Measurements from ENCODE around the gene SEPTIN10.

The SEPTIN10 gene

GRCh38 chr2:109635426-109636304 lies 21.9 kb upstream of the SEPTIN10 start:
- Histone ChIP-seq H3K9me3 (ENCODE audit: insufficient read depth, low read depth, low read length) (no peaks in the 10 kb centered on the region), H3K4me1 (ENCODE audit: insufficient read depth, low read length, poor library complexity, severe bottlenecking) (no peaks in the 10 kb centered on the region), H2AFZ (ENCODE audit: low read length) (no peak overlapping the region), H3K27me3 (ENCODE audit: insufficient read depth, low read length, poor library complexity, severe bottlenecking) (no peaks in the 10 kb centered on the region), H3F3A (ENCODE audit: low read depth) (no peaks in the 10 kb centered on the region), H3K4me2 (ENCODE audit: low read depth, low read length, poor library complexity, severe bottlenecking) (no peak overlapping the region), H3K9me2 (replicated peaks; ENCODE audit: low read depth, low read length) (no peaks in the 10 kb centered on the region), H3K9ac (ENCODE audit: low read depth, low read length, poor library complexity, severe bottlenecking) (no peak overlapping the region), H3K4me3 (ENCODE audit: low read length, poor library complexity, severe bottlenecking) (no peak overlapping the region), H4K20me1 (ENCODE audit: insufficient read depth, low read length, poor library complexity, severe bottlenecking) (no peaks in the 10 kb centered on the region), H3K36me3 (ENCODE audit: insufficient read depth, low read length) (no peaks in the 10 kb centered on the region), H3K79me2 (ENCODE audit: insufficient read depth, low read length) (no peaks in the 10 kb centered on the region)
- TF ChIP-seq, protein P1, sequence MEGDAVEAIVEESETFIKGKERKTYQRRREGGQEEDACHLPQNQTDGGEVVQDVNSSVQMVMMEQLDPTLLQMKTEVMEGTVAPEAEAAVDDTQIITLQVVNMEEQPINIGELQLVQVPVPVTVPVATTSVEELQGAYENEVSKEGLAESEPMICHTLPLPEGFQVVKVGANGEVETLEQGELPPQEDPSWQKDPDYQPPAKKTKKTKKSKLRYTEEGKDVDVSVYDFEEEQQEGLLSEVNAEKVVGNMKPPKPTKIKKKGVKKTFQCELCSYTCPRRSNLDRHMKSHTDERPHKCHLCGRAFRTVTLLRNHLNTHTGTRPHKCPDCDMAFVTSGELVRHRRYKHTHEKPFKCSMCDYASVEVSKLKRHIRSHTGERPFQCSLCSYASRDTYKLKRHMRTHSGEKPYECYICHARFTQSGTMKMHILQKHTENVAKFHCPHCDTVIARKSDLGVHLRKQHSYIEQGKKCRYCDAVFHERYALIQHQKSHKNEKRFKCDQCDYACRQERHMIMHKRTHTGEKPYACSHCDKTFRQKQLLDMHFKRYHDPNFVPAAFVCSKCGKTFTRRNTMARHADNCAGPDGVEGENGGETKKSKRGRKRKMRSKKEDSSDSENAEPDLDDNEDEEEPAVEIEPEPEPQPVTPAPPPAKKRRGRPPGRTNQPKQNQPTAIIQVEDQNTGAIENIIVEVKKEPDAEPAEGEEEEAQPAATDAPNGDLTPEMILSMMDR (conservative IDR thresholded peaks at IDR 0.05; ENCODE audit: low read length), result no peak
- no peak for TF ChIP-seq EZH2phosphoT487 (IDR thresholded peaks at IDR 0.05; ENCODE audit: borderline replicate concordance)

DNA sequence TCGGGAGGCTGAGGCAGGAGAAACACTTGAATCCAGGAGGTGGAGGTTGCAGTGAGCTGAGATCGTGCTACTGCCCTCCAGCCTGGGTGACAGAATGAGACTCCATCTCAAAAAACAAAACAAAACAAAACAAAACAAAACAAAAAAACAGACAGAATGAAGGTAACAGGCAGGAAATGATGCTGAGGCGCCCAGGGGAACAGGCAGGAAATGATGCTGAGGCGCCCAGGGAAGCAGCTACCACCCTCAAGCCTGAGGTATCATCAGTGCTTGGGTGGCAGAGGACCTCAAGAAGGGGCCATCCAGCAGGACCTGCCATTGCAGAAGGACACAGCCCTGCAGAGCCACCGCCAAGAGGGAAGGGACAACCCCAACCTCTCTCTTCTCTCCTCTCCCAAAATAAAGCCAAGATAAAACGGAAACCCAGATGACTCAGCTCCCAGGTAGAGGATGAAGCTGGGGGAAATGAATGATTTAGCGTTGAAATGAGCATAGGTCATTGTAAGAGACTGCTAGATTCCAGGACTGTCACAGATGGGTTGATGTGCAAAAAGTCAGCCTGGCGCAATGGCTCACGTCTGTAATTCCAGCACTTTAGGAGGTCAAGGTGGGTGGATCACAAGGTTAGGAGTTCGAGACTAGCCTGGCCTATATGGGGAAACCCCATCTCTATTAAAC lies 19.7 kb upstream of the SEPTIN10 start:
- TF ChIP-seq, protein P1 (conservative IDR thresholded peaks at IDR 0.05; ENCODE audit: low read length), result no peak
- TF ChIP-seq EZH2phosphoT487 (IDR thresholded peaks at IDR 0.05; ENCODE audit: borderline replicate concordance), result no peak
- no peak overlapping the region for H2AFZ ChIP-seq (ENCODE audit: low read length)
- no peak overlapping the region for H3K4me2 ChIP-seq (ENCODE audit: low read depth, low read length, poor library complexity, severe bottlenecking)

DNA sequence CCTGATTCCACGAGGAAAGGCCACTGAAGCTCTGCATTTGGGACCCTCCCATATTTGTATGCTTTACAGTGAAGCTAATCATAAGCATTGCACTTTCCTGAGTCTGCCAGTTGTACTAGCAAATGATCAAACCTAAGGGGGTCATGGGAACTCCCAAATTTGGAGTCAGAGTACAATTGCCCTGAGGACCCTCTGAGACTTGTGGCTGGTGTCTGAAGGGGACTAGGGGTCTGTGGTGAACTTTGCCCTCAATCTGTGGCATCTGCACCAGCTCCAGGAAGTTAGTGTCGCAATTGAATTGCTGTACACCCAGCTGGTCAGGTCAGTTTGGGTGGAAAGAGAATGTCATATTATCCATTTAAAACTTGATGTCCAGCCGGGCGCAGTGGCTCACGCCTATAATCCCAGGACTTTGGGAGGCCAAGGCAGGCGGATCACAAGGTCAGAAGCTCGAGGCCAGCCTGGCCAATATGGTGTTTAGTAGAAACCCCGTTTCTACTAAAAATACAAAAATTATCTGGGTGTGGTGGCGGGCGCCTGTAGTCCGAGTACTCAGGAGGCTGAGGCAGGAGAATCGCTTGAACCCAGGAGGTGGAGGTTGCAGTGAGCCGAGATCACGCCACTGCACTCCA lies 18.5 kb upstream of the SEPTIN10 start:
- Histone ChIP-seq H3K27me3 (ENCODE audit: insufficient read depth, low read length, poor library complexity, severe bottlenecking) (no peaks in the 10 kb centered on the region), H3K9me3 (ENCODE audit: insufficient read depth, low read depth, low read length) (no peaks in the 10 kb centered on the region), H3K9ac (ENCODE audit: low read depth, low read length, poor library complexity, severe bottlenecking) (no peak overlapping the region), H3K79me2 (ENCODE audit: insufficient read depth, low read length) (no peaks in the 10 kb centered on the region), H2AFZ (ENCODE audit: low read length) (no peak overlapping the region), H3K9me2 (replicated peaks; ENCODE audit: low read depth, low read length) (no peaks in the 10 kb centered on the region), H3K4me3 (ENCODE audit: low read length, poor library complexity, severe bottlenecking) (no peak overlapping the region), H3K4me2 (ENCODE audit: low read depth, low read length, poor library complexity, severe bottlenecking) (no peak overlapping the region), H3F3A (ENCODE audit: low read depth) (no peaks in the 10 kb centered on the region), H3K36me3 (ENCODE audit: insufficient read depth, low read length) (no peaks in the 10 kb centered on the region), H3K4me1 (ENCODE audit: insufficient read depth, low read length, poor library complexity, severe bottlenecking) (no peaks in the 10 kb centered on the region), H4K20me1 (ENCODE audit: insufficient read depth, low read length, poor library complexity, severe bottlenecking) (no peaks in the 10 kb centered on the region)
- no peak for TF ChIP-seq EZH2phosphoT487 (IDR thresholded peaks at IDR 0.05; ENCODE audit: borderline replicate concordance)
- TF ChIP-seq, protein P1 (conservative IDR thresholded peaks at IDR 0.05; ENCODE audit: low read length), result no peak

More for the DNA sequence above, 19.7 kb upstream of the SEPTIN10 start:
- H4K20me1 ChIP-seq (ENCODE audit: insufficient read depth, low read length, poor library complexity, severe bottlenecking), result no peaks in the 10 kb centered on the region
- H3K36me3 ChIP-seq (ENCODE audit: insufficient read depth, low read length), result no peaks in the 10 kb centered on the region
- H3K9me3 ChIP-seq (ENCODE audit: insufficient read depth, low read depth, low read length), result no peaks in the 10 kb centered on the region
- H3K79me2 ChIP-seq (ENCODE audit: insufficient read depth, low read length), result no peaks in the 10 kb centered on the region
- no peak overlapping the region for H3K4me3 ChIP-seq (ENCODE audit: low read length, poor library complexity, severe bottlenecking)
- no peaks in the 10 kb centered on the region for H3F3A ChIP-seq (ENCODE audit: low read depth)
- no peak overlapping the region for H3K9ac ChIP-seq (ENCODE audit: low read depth, low read length, poor library complexity, severe bottlenecking)
- H3K27me3 ChIP-seq (ENCODE audit: insufficient read depth, low read length, poor library complexity, severe bottlenecking), result no peaks in the 10 kb centered on the region
- no peaks in the 10 kb centered on the region for H3K9me2 ChIP-seq (replicated peaks; ENCODE audit: low read depth, low read length)
- H3K4me1 ChIP-seq (ENCODE audit: insufficient read depth, low read length, poor library complexity, severe bottlenecking), result no peaks in the 10 kb centered on the region

All from Loucy (cell line).